GM12873 (cell line): ENCODE results near the gene PACSIN1.

Experiments
- TF ChIP-seq, protein P1 (sequence below): IDR thresholded peaks from 2 replicates; pipeline ENCODE4 v1.5.1; 2012; ENCODE audit warnings: low read depth, mild to moderate bottlenecking, moderate library complexity, low read length, control low read depth; ENCODE audit not compliant: insufficient read depth; ENCODE audit errors: missing control alignments

PACSIN1 gene

DNA sequence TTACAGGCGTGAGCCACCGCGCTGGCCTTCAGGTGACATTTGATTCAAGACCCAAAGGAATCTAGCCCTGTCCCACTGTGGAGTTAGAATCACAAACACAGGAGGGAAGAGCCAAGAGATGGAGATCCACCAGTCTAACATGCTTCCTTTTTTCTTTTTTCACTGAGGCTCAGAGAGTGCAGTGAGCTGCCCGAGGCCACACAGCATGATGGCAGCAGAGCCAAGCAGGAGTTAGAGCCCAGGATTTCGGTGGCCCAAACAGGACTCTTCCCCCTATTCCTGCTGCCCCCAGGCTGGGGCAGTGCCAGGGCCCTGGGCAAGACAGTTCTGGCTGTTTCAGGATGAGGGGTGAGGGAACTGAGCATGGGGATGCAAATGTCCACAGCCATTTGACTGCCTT, 98.3 kb downstream of the PACSIN1 start:
- TF ChIP-seq, protein P1, sequence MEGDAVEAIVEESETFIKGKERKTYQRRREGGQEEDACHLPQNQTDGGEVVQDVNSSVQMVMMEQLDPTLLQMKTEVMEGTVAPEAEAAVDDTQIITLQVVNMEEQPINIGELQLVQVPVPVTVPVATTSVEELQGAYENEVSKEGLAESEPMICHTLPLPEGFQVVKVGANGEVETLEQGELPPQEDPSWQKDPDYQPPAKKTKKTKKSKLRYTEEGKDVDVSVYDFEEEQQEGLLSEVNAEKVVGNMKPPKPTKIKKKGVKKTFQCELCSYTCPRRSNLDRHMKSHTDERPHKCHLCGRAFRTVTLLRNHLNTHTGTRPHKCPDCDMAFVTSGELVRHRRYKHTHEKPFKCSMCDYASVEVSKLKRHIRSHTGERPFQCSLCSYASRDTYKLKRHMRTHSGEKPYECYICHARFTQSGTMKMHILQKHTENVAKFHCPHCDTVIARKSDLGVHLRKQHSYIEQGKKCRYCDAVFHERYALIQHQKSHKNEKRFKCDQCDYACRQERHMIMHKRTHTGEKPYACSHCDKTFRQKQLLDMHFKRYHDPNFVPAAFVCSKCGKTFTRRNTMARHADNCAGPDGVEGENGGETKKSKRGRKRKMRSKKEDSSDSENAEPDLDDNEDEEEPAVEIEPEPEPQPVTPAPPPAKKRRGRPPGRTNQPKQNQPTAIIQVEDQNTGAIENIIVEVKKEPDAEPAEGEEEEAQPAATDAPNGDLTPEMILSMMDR = no peak

DNA sequence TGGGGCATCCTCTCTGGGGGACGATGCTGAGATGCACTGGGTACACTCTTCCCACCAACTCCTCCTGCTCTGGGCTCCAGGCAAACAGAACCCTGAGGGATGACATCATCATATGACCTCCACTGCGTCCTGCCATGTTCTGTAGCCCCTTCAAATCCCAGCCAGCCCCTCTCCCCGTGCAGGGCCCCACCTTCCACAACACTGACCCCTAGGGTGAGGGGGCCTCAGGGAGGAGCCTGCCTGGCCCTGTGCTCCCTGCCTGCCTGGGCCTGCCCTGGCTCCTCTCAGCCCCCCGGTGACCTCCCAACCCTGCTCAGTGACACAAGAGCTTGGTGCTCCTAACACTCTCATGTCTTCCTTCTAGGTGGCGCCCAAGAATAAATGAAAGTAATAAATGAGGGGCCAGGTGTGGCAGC, 99.9 kb downstream of the PACSIN1 start:
- TF ChIP-seq, protein P1 = no peak

- TF ChIP-seq, protein P1 = peak; percentile 1
These were observed 101.1 kb downstream of the PACSIN1 start for GRCh38 chr6:34566830-34567546.

GRCh38 chr6:34568341-34569201, 102.7 kb downstream of the PACSIN1 start:
- TF ChIP-seq, protein P1 = no peak

- TF ChIP-seq, protein P1 = no peak
These were observed 103.6 kb downstream of the PACSIN1 start for GRCh38 chr6:34569361-34569973.

- TF ChIP-seq, protein P1 = no peak
These were observed 104.4 kb downstream of the PACSIN1 start for GRCh38 chr6:34570066-34570833.
